Measurements from ENCODE around the gene CPNE7. TPM values are rescaled to one million over a fixed set of nuclear protein-coding genes. Genes with fewer than 3 reads are reported as not detected.

CPNE7 gene
- total RNA-seq, 1 experiment from 2014 or later, result 108 TPM

- no peaks in the 10 kb centered on the region for H3K27me3 ChIP-seq (replicated peaks; ENCODE audit: insufficient read depth, low read depth, low read length, poor library complexity)
- intact Hi-C loops (cut with micrococcal nuclease; ENCODE audit: unreplicated experiment), result no loop called here
- peak; percentile 91 for DNase-seq (ENCODE audit: low spot score)
- H3K4me3 ChIP-seq (ENCODE audit: low read depth, low read length, poor library complexity, severe bottlenecking), result no peak overlapping the region
- CTCF ChIA-PET, result interaction anchor here (0.6 to 0.7 kb wide), 3 partner anchors 27 to 339 kb away, joined by 3 to 7 read pairs (median 6); partner anchors contain the start of gene ZNF778
- no peaks in the 10 kb centered on the region for H3K9me3 ChIP-seq (ENCODE audit: low read depth, low read length, poor library complexity, severe bottlenecking)
- H3K27ac ChIP-seq (ENCODE audit: low read depth, low read length, poor library complexity, severe bottlenecking), result peak overlapping the region; percentile 40
- POLR2A ChIA-PET (ENCODE audit: low non-redundant PET), result no interaction called here
- BruUV-seq (replicated peaks), result no TSS peak
- H3K36me3 ChIP-seq (ENCODE audit: insufficient read depth, low read length, poor library complexity, severe bottlenecking), result peaks cover 16% of the 10 kb centered on the region
- no peak for TF ChIP-seq EZH2 (IDR thresholded peaks at IDR 0.05; ENCODE audit: borderline replicate concordance, low read depth, low read length, poor library complexity, severe bottlenecking)
- TF ChIP-seq CTCF (conservative IDR thresholded peaks at IDR 0.05; ENCODE audit: low read depth, low read length), result peak; percentile 91
- H3K4me1 ChIP-seq (ENCODE audit: insufficient read depth, low read length, poor library complexity, severe bottlenecking), result peaks cover 6% of the 10 kb centered on the region
These were observed 18.5 kb upstream of the CPNE7 start for GRCh38 chr16:89556750-89557689.

GRCh38 chr16:89557690-89558490 lies 17.7 kb upstream of the CPNE7 start:
- DNase-seq (ENCODE audit: low spot score), result no peak
- intact Hi-C loops (cut with micrococcal nuclease; ENCODE audit: unreplicated experiment), result no loop called here
- Histone ChIP-seq H3K36me3 (ENCODE audit: insufficient read depth, low read length, poor library complexity, severe bottlenecking) (peaks cover 25% of the 10 kb centered on the region), H3K4me3 (ENCODE audit: low read depth, low read length, poor library complexity, severe bottlenecking) (no peak overlapping the region), H3K27me3 (replicated peaks; ENCODE audit: insufficient read depth, low read depth, low read length, poor library complexity) (no peaks in the 10 kb centered on the region), H3K9me3 (ENCODE audit: low read depth, low read length, poor library complexity, severe bottlenecking) (no peaks in the 10 kb centered on the region), H3K4me1 (ENCODE audit: insufficient read depth, low read length, poor library complexity, severe bottlenecking) (peaks cover 11% of the 10 kb centered on the region), H3K27ac (ENCODE audit: low read depth, low read length, poor library complexity, severe bottlenecking) (no peak overlapping the region)
- CTCF ChIA-PET, result interaction anchor here (0.6 to 0.7 kb wide), 2 partner anchors 28 to 340 kb away, joined by 3 to 7 read pairs; partner anchors contain the start of gene ZNF778
- POLR2A ChIA-PET (ENCODE audit: low non-redundant PET), result no interaction called here
- no TSS peak for BruUV-seq (replicated peaks)
- TF ChIP-seq EZH2 (IDR thresholded peaks at IDR 0.05; ENCODE audit: borderline replicate concordance, low read depth, low read length, poor library complexity, severe bottlenecking) (no peak), CTCF (conservative IDR thresholded peaks at IDR 0.05; ENCODE audit: low read depth, low read length) (0 out of 2 replicates have a peak, but pooled peaks have one; percentile 6)

- peaks cover 45% of the 10 kb centered on the region for H3K36me3 ChIP-seq (ENCODE audit: insufficient read depth, low read length, poor library complexity, severe bottlenecking)
- ChIA-PET POLR2A (ENCODE audit: low non-redundant PET) (interaction anchor here (0.7 kb wide), 1 partner anchor 33 kb away, joined by 3 read pairs; no protein-coding TSS in a partner anchor), CTCF (no interaction called here)
- peak within 1 kb of the TSS; percentile 95 for H3K27ac ChIP-seq (ENCODE audit: low read depth, low read length, poor library complexity, severe bottlenecking)
- TF ChIP-seq EZH2 (IDR thresholded peaks at IDR 0.05; ENCODE audit: borderline replicate concordance, low read depth, low read length, poor library complexity, severe bottlenecking) (no peak), CTCF (conservative IDR thresholded peaks at IDR 0.05; ENCODE audit: low read depth, low read length) (0 out of 2 replicates have a peak, but pooled peaks have one; percentile 10)
- intact Hi-C loops (cut with micrococcal nuclease; ENCODE audit: unreplicated experiment), result no loop called here
- DNase-seq (ENCODE audit: low spot score), result peak; percentile 98
- no peaks in the 10 kb centered on the region for H3K9me3 ChIP-seq (ENCODE audit: low read depth, low read length, poor library complexity, severe bottlenecking)
- no peaks in the 10 kb centered on the region for H3K27me3 ChIP-seq (replicated peaks; ENCODE audit: insufficient read depth, low read depth, low read length, poor library complexity)
- H3K4me3 ChIP-seq (ENCODE audit: low read depth, low read length, poor library complexity, severe bottlenecking), result peak within 1 kb of the TSS; percentile 86
- H3K4me1 ChIP-seq (ENCODE audit: insufficient read depth, low read length, poor library complexity, severe bottlenecking), result peaks cover 38% of the 10 kb centered on the region
- BruUV-seq (replicated peaks), result no TSS peak
These were observed 15.0 kb upstream of the CPNE7 start, which contains the start of gene RPL13 for GRCh38 chr16:89560378-89561141. Gene RPL13, plus strand, starts transcription at chr16:89560682. Its CDS starts 278 bp downstream, at chr16:89560960.
